ENCODE results near the gene DDX39A.

The DDX39A gene

GRCh38 chr19:14433554-14434501, 14.7 kb upstream of the DDX39A start:
- DNase-seq = peak; percentile 20

GRCh38 chr19:14432791-14433553, 13.8 kb upstream of the DDX39A start, which contains the start of gene PKN1:
Gene PKN1 (plus strand): TSS chr19:14433306. CDS start chr19:14433522, 216 bp downstream.
- no peak for DNase-seq

GRCh38 chr19:14430712-14431111, 11.6 kb upstream of the DDX39A start:
- DNase-seq = no peak

GRCh38 chr19:14428882-14429416, 9.8 kb upstream of the DDX39A start:
- DNase-seq = no peak

- DNase-seq = no peak
Measured at GRCh38 chr19:14427461-14427860, 8.3 kb upstream of the DDX39A start.

- DNase-seq = no peak
Measured at GRCh38 chr19:14425696-14426138, 6.6 kb upstream of the DDX39A start.

- no peak for DNase-seq
Measured at GRCh38 chr19:14418856-14419105, 360 bp downstream of the DDX39A start.

- DNase-seq = no peak
Measured at GRCh38 chr19:14416817-14417231, 2.3 kb downstream of the DDX39A start.

- no peak for DNase-seq
Measured at GRCh38 chr19:14414926-14415690, 4.0 kb downstream of the DDX39A start.

- peak; percentile 8 for DNase-seq
Measured at GRCh38 chr19:14413693-14414181, 5.4 kb downstream of the DDX39A start.

GRCh38 chr19:14412996-14413692, 6.0 kb downstream of the DDX39A start:
- DNase-seq = no peak

GRCh38 chr19:14412324-14412995, 6.7 kb downstream of the DDX39A start:
- DNase-seq = no peak

GRCh38 chr19:14411938-14412245, 7.2 kb downstream of the DDX39A start:
- DNase-seq = no peak

GRCh38 chr19:14411161-14411937, 7.8 kb downstream of the DDX39A start:
- DNase-seq = peak; percentile 83

GRCh38 chr19:14410091-14411051, 8.8 kb downstream of the DDX39A start:
- DNase-seq = peak; percentile 43

- DNase-seq = no peak
Measured at GRCh38 chr19:14409146-14410023, 9.8 kb downstream of the DDX39A start.

- DNase-seq = no peak
Measured at GRCh38 chr19:14408491-14409145, 10.5 kb downstream of the DDX39A start.
